Fibroblast of skin of right quadriceps (primary cell): ENCODE measurements around the gene UMODL1.

ENCODE experiments used
- DNase-seq: peaks from one replicate; pipeline ENCODE4 v3.0.0-alpha.2; 2013

UMODL1 gene

GRCh38 chr21:42117967-42118780, 47.1 kb downstream of the UMODL1 start:
- no peak for DNase-seq

DNA sequence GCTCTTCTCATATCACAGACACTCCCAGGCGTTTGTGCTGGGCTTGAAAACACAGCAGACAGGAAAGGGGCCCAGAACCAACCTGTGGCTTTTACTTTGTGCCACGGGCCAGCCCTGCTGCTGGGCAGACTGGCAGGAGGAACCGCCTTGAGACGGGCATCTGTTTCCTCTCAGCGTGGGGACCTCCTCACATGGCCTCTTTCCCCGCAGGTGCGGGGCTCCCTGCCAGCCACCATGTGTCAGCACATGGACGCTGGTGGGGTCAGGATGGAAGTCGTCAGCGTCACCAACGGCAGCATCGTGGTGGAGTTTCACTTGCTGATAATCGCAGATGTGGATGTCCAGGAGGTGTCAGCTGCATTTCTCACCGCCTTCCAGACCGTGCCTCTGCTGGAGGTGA, 47.8 kb downstream of the UMODL1 start:
- no peak for DNase-seq

GRCh38 chr21:42120101-42120902, 49.2 kb downstream of the UMODL1 start:
- no peak for DNase-seq

DNA sequence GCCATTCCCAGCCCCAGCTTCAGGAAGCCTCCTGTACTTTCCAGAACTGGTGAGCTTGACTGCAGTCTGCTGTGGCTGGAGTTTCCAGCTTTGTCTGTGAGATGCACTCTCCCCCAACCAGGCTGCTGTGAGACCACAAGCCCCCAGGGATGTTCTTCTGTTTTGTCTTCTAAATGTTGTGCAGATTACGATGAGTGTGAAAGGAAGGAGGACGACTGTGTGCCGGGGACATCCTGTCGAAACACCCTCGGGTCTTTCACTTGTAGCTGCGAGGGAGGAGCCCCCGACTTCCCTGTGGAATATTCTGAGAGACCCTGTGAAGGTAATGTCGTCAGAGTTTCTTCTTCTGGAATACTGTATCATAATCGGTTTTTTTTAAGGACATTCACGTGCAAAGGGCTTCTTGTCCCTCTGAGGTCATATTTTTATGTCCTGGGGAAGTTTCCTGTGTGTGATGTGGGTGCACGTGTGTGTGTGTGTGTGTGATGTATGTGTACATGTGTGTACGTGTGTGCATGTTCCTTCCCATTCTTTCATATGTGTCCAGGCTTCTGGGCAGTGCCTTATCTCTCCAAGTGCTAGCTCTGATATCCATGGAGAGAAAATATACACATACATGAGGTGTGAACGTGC, 49.9 kb downstream of the UMODL1 start:
- no peak for DNase-seq

- no peak for DNase-seq
These were observed 50.7 kb downstream of the UMODL1 start for GRCh38 chr21:42121794-42122193.

GRCh38 chr21:42122398-42122797, 51.3 kb downstream of the UMODL1 start:
- no peak for DNase-seq

GRCh38 chr21:42122808-42123207, 51.7 kb downstream of the UMODL1 start:
- no peak for DNase-seq

- no peak for DNase-seq
These were observed 52.2 kb downstream of the UMODL1 start for GRCh38 chr21:42123219-42123908.

DNA sequence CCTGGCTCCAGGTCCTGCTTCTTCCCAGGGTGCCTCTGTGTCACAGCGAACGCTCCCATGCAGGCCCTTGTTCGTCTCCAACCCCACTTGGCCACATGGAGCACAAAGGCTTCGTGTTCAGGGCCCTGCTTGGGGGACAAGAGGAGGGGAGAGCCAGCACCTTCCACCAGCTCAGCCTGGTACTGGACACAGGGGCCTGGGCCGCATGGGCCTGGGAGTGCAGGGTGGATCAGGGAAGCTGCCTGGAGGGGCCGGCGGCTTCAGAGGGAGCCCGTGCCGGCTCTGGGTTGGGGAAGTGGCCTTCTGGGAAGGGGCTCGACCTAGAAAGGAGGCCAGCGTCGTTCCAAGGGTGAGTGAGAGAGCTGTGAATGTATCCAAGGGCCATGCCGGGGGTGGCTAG, 53.0 kb downstream of the UMODL1 start:
- DNase-seq: no peak

- DNase-seq: no peak
These were observed 53.9 kb downstream of the UMODL1 start for GRCh38 chr21:42124826-42125570.

DNA sequence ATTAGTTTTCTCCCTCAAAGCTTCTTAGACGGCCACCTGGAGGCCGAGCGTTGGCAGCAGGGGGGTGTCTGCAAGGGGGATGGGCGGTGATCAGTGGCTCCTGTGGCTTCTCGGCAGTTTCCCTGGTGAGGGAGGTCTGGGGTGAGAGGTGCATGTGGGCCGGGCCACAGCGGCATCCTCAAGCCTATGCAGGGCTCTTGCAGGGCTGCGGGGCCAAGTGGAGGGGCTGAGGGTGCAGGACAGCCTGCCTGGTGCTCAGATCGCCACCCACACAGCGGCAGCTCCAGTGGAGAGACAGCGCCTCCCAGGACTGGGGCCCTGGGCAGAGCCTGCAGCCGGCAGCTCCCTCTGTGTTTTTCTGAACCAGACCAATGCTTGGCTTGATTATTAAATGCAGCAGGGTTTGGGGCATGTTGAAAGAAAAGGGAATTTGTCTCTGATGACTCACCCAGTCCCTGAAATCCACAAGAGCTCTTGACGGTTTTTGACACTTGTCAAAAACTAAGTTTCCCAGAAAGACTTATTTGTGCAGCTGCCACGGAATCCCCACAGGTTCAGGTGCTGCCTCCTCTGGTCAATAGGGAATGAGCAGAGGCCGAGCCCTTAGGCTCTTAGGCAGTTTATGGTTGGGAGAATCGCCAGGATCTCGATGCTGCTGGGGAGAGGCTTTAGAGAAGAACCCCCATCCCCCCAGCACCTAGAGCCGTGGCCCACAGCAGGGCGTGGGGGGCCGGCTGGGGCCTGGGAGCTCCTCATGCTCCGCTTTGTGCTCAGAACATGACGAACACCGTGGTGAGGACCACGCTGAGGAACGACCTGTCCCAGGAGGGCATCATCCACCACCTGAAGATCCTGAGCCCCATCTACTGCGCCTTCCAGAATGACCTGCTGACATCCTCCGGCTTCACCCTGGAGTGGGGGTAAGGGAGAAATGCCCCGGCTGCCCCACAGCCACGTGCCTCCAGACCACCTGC, 54.7 kb downstream of the UMODL1 start:
- peak; percentile 68 for DNase-seq

DNA sequence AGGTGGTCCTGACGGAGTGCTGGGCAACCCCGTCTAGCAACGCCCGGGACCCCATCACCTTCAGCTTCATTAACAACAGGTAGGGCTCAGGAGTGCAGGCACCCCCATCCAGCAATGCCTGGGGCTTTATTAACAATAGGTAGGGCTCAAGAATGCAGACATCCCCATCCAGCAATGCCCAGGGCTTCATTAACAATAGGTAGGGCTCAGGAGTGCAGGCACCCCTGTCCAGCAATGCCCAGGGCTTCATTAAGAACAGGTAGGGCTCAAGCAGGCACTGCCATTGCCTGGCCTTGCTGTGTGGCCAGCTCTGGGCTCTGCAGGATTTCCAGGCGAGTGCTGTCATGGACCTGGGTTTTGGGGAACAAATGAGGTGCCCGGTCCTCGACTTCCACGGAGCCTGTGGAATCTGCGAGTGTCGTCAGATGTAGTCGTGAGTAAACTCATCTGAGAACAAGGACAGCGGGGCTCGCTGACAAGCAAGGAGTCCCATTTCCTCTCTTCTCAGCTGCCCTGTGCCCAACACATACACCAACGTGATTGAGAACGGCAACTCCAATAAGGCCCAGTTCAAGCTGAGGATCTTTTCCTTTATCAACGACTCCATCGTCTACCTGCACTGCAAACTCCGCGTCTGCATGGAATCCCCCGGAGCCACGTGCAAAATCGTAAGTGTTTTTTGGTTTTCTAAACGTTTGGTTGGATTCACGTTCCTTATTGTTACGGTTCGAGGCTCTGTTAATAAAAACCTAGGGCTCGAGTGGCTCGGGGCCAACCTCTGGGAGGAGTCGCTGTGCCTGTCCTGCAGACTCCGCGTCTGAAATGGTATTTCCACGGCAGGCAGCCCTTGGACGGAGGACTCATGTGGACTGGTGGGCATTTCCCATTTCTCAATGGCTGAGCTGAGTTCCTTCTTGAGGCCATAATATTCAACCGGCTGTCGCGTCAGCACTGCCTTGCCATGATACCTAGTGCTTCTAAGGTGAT, 56.3 kb downstream of the UMODL1 start:
- DNase-seq: no peak

- no peak for DNase-seq
These were observed 58.5 kb downstream of the UMODL1 start for GRCh38 chr21:42129300-42130266.

DNA sequence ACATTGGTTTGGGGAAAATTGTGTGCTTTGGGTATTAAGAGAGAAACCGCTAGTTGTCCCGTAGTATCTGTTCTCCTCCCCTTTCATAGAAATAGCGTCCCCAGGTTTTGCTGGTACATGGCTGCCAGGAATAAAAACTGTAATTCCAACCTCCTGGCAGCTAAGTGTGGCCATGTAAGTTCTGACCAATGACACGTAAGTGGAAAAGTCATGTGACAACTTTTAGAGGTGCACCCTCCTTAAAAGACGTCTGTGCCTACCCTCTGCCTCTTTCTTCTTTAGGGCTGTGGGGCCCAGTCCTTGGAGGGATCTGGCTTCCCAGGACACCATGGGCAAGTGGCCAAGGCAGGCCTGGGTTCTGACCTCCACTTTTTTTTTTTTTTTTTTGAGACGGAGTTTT, 59.3 kb downstream of the UMODL1 start:
- no peak for DNase-seq

DNA sequence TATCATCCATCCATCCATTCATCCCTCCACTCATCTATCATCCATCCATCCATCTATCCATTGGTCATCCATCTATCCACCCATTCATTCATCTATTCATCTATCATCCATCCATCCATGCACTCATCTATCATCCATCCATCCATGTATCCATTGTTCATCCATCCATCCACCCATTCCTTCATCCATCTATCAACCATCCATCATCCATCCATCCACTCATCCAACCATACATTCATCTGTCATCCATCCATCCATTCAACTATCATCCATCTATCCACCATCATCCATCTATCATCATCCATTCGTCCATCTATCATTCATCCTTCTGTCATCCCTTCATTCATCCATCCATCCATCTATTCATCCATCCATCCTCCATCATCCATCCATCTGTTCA, 61.1 kb downstream of the UMODL1 start:
- DNase-seq: no peak

- no peak for DNase-seq
These were observed 62.0 kb downstream of the UMODL1 start for GRCh38 chr21:42133131-42133530.

- no peak for DNase-seq
These were observed 64.4 kb downstream of the UMODL1 start for GRCh38 chr21:42135386-42136052.
